Parathyroid adenoma (tissue), 2 donors: ENCODE results near the gene CDH26.

Source experiments
- H2AFZ ChIP-seq: fragments of 300-600 bp; sonication (generic); one replicate; pipeline ENCODE4 v1.7.0; 2017; ENCODE audit warnings: antibody characterized with exemption, mild to moderate bottlenecking
- H3K27ac ChIP-seq: fragments of 300-600 bp; sonication (generic); one replicate; pipeline ENCODE4 v1.7.0; 2017
- H3K27me3 ChIP-seq: fragments of 300-600 bp; sonication (generic); one replicate; pipeline ENCODE4 v1.7.0; 2017; ENCODE audit warnings: low read length; ENCODE audit not compliant: control insufficient read depth, insufficient read depth
- H3K36me3 ChIP-seq: fragments of 300-600 bp; sonication (generic); one replicate; pipeline ENCODE4 v1.7.0; 2017; ENCODE audit warnings: low read length; ENCODE audit not compliant: control insufficient read depth, insufficient read depth
- H3K4me1 ChIP-seq: fragments of 300-600 bp; sonication (generic); one replicate; pipeline ENCODE4 v1.7.0; 2017; ENCODE audit warnings: control low read depth
- H3K4me2 ChIP-seq: fragments of 300-600 bp; sonication (generic); one replicate; pipeline ENCODE4 v1.7.0; 2017; ENCODE audit warnings: low read length
- H3K4me3 ChIP-seq: fragments of 300-600 bp; sonication (generic); one replicate; pipeline ENCODE4 v1.7.0; 2017; ENCODE audit warnings: low read depth, low read length
- H3K79me2 ChIP-seq: fragments of 300-600 bp; sonication (generic); one replicate; pipeline ENCODE4 v1.7.0; 2017; ENCODE audit warnings: control low read depth
- H3K9ac ChIP-seq: fragments of 300-600 bp; sonication (generic); one replicate; pipeline ENCODE4 v1.7.0; 2017; ENCODE audit warnings: mild to moderate bottlenecking
- H3K9me3 ChIP-seq: fragments of 300-600 bp; sonication (generic); one replicate; pipeline ENCODE4 v1.7.0; 2017; ENCODE audit warnings: low read length; ENCODE audit not compliant: control insufficient read depth
- TF ChIP-seq, protein P1 (sequence below): fragments of 300-600 bp; sonication (generic); IDR thresholded peaks from one replicate; pipeline ENCODE4 v1.7.0; 2017; ENCODE audit warnings: antibody characterized with exemption, mild to moderate bottlenecking
- donor health status: primary hyperparathyroidism.

The CDH26 gene

DNA sequence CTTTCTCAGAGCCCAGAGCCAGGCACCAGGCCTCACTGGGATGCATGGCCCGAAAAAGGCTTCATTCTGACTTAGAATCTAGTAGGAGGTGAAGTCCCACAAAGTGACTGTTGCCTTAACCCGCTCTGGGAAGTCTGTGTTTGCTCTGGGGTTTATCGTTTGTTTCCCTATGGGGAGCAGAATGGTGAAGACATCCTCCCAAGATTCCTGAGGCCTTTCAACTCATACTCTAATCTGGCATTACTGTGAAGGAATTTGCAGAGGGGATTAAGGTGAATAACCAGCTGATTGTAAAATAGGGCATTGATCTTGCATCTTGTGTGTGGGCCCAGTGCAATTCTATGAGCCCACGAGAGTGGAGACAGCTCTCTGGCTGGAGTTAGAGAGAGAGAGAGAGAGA, 67.8 kb downstream of the CDH26 start:
- TF ChIP-seq, protein P1, sequence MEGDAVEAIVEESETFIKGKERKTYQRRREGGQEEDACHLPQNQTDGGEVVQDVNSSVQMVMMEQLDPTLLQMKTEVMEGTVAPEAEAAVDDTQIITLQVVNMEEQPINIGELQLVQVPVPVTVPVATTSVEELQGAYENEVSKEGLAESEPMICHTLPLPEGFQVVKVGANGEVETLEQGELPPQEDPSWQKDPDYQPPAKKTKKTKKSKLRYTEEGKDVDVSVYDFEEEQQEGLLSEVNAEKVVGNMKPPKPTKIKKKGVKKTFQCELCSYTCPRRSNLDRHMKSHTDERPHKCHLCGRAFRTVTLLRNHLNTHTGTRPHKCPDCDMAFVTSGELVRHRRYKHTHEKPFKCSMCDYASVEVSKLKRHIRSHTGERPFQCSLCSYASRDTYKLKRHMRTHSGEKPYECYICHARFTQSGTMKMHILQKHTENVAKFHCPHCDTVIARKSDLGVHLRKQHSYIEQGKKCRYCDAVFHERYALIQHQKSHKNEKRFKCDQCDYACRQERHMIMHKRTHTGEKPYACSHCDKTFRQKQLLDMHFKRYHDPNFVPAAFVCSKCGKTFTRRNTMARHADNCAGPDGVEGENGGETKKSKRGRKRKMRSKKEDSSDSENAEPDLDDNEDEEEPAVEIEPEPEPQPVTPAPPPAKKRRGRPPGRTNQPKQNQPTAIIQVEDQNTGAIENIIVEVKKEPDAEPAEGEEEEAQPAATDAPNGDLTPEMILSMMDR: no peak
- Histone ChIP-seq H3K4me3 (no peak overlapping the region), H3K9ac (no peak overlapping the region), H3K79me2 (no peaks in the 10 kb centered on the region), H3K4me2 (no peak overlapping the region), H3K27me3 (no peaks in the 10 kb centered on the region), H3K36me3 (no peaks in the 10 kb centered on the region), H2AFZ (no peak overlapping the region), H3K4me1 (no peaks in the 10 kb centered on the region), H3K27ac (no peak overlapping the region), H3K9me3 (no peaks in the 10 kb centered on the region)

DNA sequence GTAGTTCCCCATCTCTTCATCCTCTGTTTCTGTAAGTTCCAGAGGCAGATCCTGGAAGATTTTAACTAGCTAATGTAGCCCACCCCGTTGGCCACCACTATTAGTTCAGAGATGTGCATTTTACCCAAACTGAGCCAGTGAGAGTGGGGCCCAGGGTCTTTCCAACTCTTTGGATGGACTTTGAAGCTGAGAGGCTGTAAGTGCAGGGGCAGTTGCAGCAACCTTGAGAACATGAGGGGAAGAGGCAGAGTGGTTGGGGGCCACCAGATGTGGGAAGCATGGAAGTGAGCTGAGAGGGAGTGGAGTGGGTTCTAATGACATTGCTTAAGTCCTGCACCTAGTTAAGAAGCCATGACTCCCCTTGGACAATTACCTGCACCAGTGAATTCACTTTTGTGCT, 72.2 kb downstream of the CDH26 start:
- no peak overlapping the region for H3K4me2 ChIP-seq
- H3K27ac ChIP-seq: no peak overlapping the region
- H3K9me3 ChIP-seq: no peaks in the 10 kb centered on the region
- H3K27me3 ChIP-seq: no peaks in the 10 kb centered on the region
- H3K79me2 ChIP-seq: no peaks in the 10 kb centered on the region
- no peak overlapping the region for H2AFZ ChIP-seq
- no peaks in the 10 kb centered on the region for H3K4me1 ChIP-seq
- TF ChIP-seq, protein P1: no peak
- no peak overlapping the region for H3K9ac ChIP-seq
- no peaks in the 10 kb centered on the region for H3K36me3 ChIP-seq
- no peak overlapping the region for H3K4me3 ChIP-seq

DNA sequence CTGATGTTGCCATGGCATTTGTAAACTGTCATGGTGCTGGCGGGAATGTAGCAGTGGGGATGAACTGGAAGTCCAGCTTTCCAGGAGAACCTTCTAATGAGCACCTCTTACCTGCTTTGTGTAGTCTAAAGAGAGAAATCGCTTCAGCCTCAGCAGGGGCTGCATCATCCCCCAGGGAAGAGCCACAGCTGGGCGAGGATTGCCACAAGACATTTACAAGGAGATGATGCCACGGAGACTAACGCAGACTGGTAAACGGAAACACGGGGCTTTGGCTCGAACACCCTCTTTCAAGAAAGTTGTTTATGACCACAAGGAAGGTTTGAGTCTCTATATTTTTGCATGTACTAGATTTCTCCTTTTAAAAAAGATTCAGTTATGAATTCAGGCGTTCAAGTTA, 72.9 kb downstream of the CDH26 start:
- no peaks in the 10 kb centered on the region for H3K4me1 ChIP-seq
- no peaks in the 10 kb centered on the region for H3K27me3 ChIP-seq
- no peaks in the 10 kb centered on the region for H3K9me3 ChIP-seq
- no peak overlapping the region for H3K9ac ChIP-seq
- no peaks in the 10 kb centered on the region for H3K36me3 ChIP-seq
- H3K4me2 ChIP-seq: no peak overlapping the region
- TF ChIP-seq, protein P1: no peak
- H3K27ac ChIP-seq: no peak overlapping the region
- H2AFZ ChIP-seq: no peak overlapping the region
- H3K79me2 ChIP-seq: no peaks in the 10 kb centered on the region
- H3K4me3 ChIP-seq: no peak overlapping the region

DNA sequence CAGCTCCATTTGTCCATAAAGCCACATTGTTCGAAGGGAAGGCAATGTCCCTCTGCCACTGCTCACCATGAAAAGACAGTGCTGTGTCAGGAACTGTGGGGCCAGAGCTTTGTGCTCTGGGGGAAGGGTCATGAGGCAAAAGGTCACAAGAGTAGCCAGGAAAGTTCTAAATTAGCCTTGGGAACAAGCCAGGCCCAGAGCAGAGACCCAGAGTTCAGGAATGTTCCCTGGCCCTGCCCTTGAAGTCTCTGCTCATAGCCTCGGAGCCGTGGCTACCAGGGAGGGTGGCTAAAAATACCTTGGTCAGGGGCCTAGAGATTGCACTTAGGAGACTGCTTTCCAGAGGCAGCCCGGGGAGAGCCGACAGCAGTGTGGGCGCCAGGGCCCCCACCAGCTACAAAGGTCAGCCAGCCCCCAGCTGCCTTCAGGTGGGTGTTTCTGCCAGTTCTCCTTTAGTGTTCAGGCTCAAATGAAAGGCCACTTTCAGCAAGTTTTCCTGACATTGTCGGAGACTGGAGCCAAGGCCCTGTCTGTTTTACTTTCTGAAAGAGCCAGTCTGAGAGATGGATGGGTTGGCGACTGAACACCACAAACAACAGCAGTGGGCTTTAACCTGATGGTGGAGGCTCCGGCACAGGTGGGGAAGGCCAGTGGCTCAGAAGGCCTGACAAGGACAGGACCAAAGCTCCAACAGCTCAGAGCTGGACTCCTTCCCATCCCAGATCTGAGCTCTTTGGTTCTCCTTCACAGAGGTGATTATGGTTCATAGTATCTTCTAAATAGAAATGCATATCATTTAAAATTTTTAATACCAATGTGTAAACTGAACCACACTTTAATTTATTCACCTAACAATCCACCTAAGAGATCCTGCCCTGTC, 76.2 kb downstream of the CDH26 start:
- H3K27ac ChIP-seq: peak overlapping the region; percentile 30
- no peaks in the 10 kb centered on the region for H3K4me1 ChIP-seq
- no peak overlapping the region for H3K9ac ChIP-seq
- H3K27me3 ChIP-seq: no peaks in the 10 kb centered on the region
- TF ChIP-seq, protein P1: no peak
- no peak overlapping the region for H2AFZ ChIP-seq
- no peaks in the 10 kb centered on the region for H3K79me2 ChIP-seq
- H3K36me3 ChIP-seq: no peaks in the 10 kb centered on the region
- no peak overlapping the region for H3K4me2 ChIP-seq
- H3K9me3 ChIP-seq: no peaks in the 10 kb centered on the region
- no peak overlapping the region for H3K4me3 ChIP-seq

DNA sequence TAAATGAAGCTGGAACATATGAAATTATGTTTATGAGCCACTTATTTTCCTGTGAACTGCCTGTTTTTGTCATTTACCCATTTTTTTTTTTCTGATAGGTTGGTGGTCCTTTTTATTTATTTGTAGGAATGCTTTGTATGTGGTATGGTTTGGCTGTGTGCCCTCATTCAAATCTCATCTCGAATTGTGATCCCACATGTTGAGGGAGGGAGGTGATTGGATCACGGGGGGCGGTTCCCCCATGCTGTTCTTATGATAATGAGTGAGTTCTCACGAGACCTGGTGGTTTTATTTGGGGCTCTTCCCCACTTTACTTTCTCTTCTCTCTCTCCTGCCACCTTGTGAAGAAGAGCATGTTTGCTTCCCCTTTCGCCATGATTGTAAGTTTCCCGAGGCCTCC, 77.3 kb downstream of the CDH26 start:
- Histone ChIP-seq H3K27ac (no peak overlapping the region), H3K36me3 (no peaks in the 10 kb centered on the region), H3K27me3 (no peaks in the 10 kb centered on the region), H3K79me2 (no peaks in the 10 kb centered on the region), H3K4me2 (no peak overlapping the region), H3K9me3 (no peaks in the 10 kb centered on the region), H3K4me3 (no peak overlapping the region), H2AFZ (no peak overlapping the region), H3K4me1 (no peaks in the 10 kb centered on the region), H3K9ac (no peak overlapping the region)
- TF ChIP-seq, protein P1: no peak
